ENCODE measurements around the gene MRPS23.

MRPS23 gene

GRCh38 chr17:57819285-57819684, 30.6 kb downstream of the MRPS23 start:
- TF ChIP-seq CTCF (IDR thresholded peaks at IDR 0.05; ENCODE audit: insufficient read depth, low read depth, low read length, missing control alignments): no peak
- DNase-seq (ENCODE audit: low read depth): peak; percentile 66
- no peak overlapping the region for H3K4me3 ChIP-seq (ENCODE audit: low read length)

GRCh38 chr17:57818066-57818465, 31.8 kb downstream of the MRPS23 start:
- no peak for DNase-seq (ENCODE audit: low read depth)
- H3K4me3 ChIP-seq (ENCODE audit: low read length): no peak overlapping the region
- no peak for TF ChIP-seq CTCF (IDR thresholded peaks at IDR 0.05; ENCODE audit: insufficient read depth, low read depth, low read length, missing control alignments)

GRCh38 chr17:57817299-57817698, 32.5 kb downstream of the MRPS23 start:
- TF ChIP-seq CTCF (IDR thresholded peaks at IDR 0.05; ENCODE audit: insufficient read depth, low read depth, low read length, missing control alignments): no peak
- no peak for DNase-seq (ENCODE audit: low read depth)
- no peak overlapping the region for H3K4me3 ChIP-seq (ENCODE audit: low read length)

- H3K4me3 ChIP-seq (ENCODE audit: low read length): no peak overlapping the region
- no peak for DNase-seq (ENCODE audit: low read depth)
- no peak for TF ChIP-seq CTCF (IDR thresholded peaks at IDR 0.05; ENCODE audit: insufficient read depth, low read depth, low read length, missing control alignments)
Measured at GRCh38 chr17:57814421-57814820, 35.4 kb downstream of the MRPS23 start.

- TF ChIP-seq CTCF (IDR thresholded peaks at IDR 0.05; ENCODE audit: insufficient read depth, low read depth, low read length, missing control alignments): no peak
- no peak for DNase-seq (ENCODE audit: low read depth)
- H3K4me3 ChIP-seq (ENCODE audit: low read length): no peak overlapping the region
Measured at GRCh38 chr17:57811638-57812280, 38.1 kb downstream of the MRPS23 start.

- no peak for DNase-seq (ENCODE audit: low read depth)
- TF ChIP-seq CTCF (IDR thresholded peaks at IDR 0.05; ENCODE audit: insufficient read depth, low read depth, low read length, missing control alignments): no peak
- no peak overlapping the region for H3K4me3 ChIP-seq (ENCODE audit: low read length)
Measured at GRCh38 chr17:57810721-57811637, 38.9 kb downstream of the MRPS23 start.

All from epithelial cell of esophagus (primary cell).